Glutamatergic neuron (in vitro differentiated cells): ENCODE results near the gene ZNF124. TPM values are rescaled to one million over a fixed set of nuclear protein-coding genes. Genes with fewer than 3 reads are reported as not detected.
"Not testable (repeated sequence)": the region's sequence is repeated elsewhere in the genome, so short reads cannot be mapped to it uniquely, and the experiment has no call there.

Experiments used
- DNase-seq: peaks from one replicate; pipeline ENCODE4 v3.0.0; 2022
- H3K27ac Mint-ChIP-seq: one replicate; pipeline ENCODE4 v1.8.0; 2020; ENCODE audit warnings: mild to moderate bottlenecking, mixed read lengths, inconsistent platforms; ENCODE audit not compliant: unreplicated experiment
- H3K27me3 Mint-ChIP-seq: one replicate; pipeline ENCODE4 v1.8.0; 2020; ENCODE audit warnings: mild to moderate bottlenecking, moderate library complexity, mixed read lengths, inconsistent platforms; ENCODE audit not compliant: unreplicated experiment
- H3K36me3 Mint-ChIP-seq: one replicate; pipeline ENCODE4 v1.8.0; 2020; ENCODE audit warnings: mild to moderate bottlenecking, mixed read lengths, inconsistent platforms; ENCODE audit not compliant: unreplicated experiment
- H3K4me1 Mint-ChIP-seq: one replicate; pipeline ENCODE4 v1.8.0; 2020; ENCODE audit warnings: mild to moderate bottlenecking, low read depth, mixed read lengths, inconsistent platforms; ENCODE audit not compliant: unreplicated experiment
- H3K4me3 Mint-ChIP-seq: one replicate; pipeline ENCODE4 v1.8.0; 2020; ENCODE audit warnings: mild to moderate bottlenecking, mixed read lengths, inconsistent platforms; ENCODE audit not compliant: unreplicated experiment
- H3K9me3 Mint-ChIP-seq: one replicate; pipeline ENCODE4 v1.8.0; 2020; ENCODE audit warnings: mild to moderate bottlenecking, moderate library complexity, mixed read lengths, inconsistent platforms; ENCODE audit not compliant: unreplicated experiment
- total RNA-seq: library from RNA; stranded (reverse); fragmentation: NEBNext Ultra II Directional; extraction: Animal tissue kit (Norgen Biotek cat#: 25700); gene quantifications from one replicate; pipeline ENCODE4 v1.2.1, GENCODE V29; 2021; ENCODE audit not compliant: unreplicated experiment
- TF ChIP-seq, protein P1 (sequence below): fragments of 200-600 bp; sonication (generic); IDR thresholded peaks from one replicate; pipeline ENCODE4 v1.5.0; 2021; ENCODE audit not compliant: partially characterized antibody, unreplicated experiment

Gene ZNF124
- total RNA-seq, 1 donor from 2014 or later, result 137 TPM

DNA sequence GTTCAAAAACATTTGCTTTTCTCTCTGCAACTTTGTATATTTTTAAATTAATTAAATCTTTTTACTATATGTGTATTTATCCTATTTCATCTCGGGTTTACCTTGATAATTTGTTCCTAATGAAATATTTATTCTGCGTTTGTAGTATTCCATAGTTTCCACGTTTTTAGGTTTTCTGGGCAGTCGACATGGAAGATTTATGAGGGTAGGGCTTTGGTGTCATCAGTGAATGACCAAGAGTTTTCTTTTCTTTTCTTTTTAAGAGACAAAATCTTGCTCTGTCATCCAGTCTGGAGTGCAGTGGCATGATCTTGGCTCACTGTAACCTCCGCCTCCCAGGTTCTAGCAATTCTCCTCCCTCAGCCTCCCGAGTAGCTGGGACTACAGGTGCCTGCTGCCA is 50.4 kb downstream of the ZNF124 start:
- no peak overlapping the region for H3K27ac Mint-ChIP-seq
- H3K9me3 Mint-ChIP-seq, result peaks cover 9% of the 10 kb centered on the region
- TF ChIP-seq, protein P1, sequence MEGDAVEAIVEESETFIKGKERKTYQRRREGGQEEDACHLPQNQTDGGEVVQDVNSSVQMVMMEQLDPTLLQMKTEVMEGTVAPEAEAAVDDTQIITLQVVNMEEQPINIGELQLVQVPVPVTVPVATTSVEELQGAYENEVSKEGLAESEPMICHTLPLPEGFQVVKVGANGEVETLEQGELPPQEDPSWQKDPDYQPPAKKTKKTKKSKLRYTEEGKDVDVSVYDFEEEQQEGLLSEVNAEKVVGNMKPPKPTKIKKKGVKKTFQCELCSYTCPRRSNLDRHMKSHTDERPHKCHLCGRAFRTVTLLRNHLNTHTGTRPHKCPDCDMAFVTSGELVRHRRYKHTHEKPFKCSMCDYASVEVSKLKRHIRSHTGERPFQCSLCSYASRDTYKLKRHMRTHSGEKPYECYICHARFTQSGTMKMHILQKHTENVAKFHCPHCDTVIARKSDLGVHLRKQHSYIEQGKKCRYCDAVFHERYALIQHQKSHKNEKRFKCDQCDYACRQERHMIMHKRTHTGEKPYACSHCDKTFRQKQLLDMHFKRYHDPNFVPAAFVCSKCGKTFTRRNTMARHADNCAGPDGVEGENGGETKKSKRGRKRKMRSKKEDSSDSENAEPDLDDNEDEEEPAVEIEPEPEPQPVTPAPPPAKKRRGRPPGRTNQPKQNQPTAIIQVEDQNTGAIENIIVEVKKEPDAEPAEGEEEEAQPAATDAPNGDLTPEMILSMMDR, result no peak
- no peaks in the 10 kb centered on the region for H3K36me3 Mint-ChIP-seq
- H3K27me3 Mint-ChIP-seq, result peaks cover 7% of the 10 kb centered on the region
- DNase-seq, result no peak
- H3K4me3 Mint-ChIP-seq, result no peak overlapping the region
- no peaks in the 10 kb centered on the region for H3K4me1 Mint-ChIP-seq

DNA sequence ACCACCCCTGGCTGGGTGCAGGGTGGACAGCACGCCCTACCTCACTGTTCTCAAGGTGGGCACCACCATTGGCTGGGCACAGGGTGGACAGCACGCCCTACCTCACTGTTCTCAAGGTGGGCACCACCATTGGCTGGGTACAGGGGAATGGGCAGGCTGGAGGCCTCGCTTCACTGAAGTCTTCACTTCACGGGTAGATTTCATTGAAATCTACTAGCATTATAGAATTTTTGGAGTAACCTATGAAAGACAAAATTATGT is 51.5 kb downstream of the ZNF124 start:
- not testable (repeated sequence) for H3K27ac Mint-ChIP-seq, H3K4me1 Mint-ChIP-seq, DNase-seq, H3K36me3 Mint-ChIP-seq, H3K27me3 Mint-ChIP-seq, H3K4me3 Mint-ChIP-seq, H3K9me3 Mint-ChIP-seq

DNA sequence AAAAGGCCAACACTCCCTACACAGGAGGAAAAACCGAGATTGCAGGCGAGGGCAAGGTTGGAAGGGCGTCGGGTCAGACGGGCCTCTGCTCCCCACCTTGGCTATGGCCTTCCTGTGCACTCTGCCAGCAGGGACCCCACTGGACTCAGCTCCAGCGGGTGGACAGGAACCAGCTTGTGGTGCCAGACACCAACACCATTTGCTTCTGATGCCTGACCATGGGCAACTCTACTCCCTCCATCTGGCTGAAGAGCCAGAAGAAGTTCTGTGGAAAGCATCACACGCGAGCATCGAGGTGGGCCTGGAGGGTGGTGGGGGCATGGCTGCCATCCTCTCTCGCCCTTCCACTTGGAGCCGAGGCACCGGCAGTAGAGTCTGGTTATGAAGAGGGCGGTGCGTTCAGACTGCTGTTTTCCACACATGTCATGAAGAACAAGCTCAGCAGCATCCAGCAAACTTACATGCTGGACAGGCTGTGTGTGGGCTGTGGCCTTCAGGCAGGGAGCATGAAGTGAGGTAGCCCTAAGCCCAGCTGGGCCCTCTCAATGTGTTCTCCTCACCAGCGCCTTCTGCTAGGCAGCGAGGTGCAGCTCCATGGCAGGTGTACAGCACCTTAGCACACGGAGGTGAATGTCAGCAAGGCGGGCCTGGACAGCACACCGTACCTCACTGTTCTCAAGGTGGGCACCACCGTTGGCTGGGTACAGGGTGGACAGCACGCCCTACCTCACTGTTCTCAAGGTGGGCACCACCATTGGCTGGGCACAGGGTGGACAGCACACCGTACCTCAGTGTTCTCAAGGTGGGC is 52.0 kb downstream of the ZNF124 start:
- H3K9me3 Mint-ChIP-seq, result peaks cover 10% of the 10 kb centered on the region
- no peak overlapping the region for H3K27ac Mint-ChIP-seq
- TF ChIP-seq, protein P1, result no peak
- H3K36me3 Mint-ChIP-seq, result no peaks in the 10 kb centered on the region
- H3K4me1 Mint-ChIP-seq, result peaks cover 2% of the 10 kb centered on the region
- peaks cover 9% of the 10 kb centered on the region for H3K27me3 Mint-ChIP-seq
- no peak for DNase-seq
- H3K4me3 Mint-ChIP-seq, result no peak overlapping the region

DNA sequence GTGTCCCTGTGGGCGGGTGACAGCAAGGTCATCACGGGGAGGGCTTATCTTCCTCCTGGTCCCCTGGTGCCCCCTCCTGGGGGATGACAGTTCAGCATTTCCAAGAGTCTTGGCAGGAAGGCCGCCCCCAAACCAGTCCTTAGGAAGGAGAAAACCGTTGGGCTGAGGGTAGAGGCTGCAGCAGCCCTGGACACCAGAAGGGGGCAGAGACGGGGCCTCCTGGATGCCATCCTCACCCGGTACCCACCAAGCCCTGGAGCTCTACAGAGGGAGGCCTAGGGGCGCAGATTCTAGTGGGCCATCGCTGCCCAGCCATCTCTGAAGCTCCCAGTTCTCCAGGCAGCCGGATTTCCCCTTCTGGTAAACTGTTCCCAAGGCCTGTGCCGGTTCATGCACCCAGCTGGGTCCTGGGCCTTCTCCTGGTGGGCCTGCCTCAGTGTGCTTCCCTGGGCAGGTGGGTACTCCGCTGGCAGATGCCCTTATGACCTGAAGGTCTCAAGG is 52.8 kb downstream of the ZNF124 start:
- Mint-ChIP-seq H3K4me3 (no peak overlapping the region), H3K27ac (no peak overlapping the region), H3K36me3 (no peaks in the 10 kb centered on the region), H3K9me3 (peaks cover 10% of the 10 kb centered on the region), H3K27me3 (peaks cover 6% of the 10 kb centered on the region), H3K4me1 (peaks cover 2% of the 10 kb centered on the region)
- TF ChIP-seq, protein P1, result peak; percentile 10
- peak; percentile 67 for DNase-seq

DNA sequence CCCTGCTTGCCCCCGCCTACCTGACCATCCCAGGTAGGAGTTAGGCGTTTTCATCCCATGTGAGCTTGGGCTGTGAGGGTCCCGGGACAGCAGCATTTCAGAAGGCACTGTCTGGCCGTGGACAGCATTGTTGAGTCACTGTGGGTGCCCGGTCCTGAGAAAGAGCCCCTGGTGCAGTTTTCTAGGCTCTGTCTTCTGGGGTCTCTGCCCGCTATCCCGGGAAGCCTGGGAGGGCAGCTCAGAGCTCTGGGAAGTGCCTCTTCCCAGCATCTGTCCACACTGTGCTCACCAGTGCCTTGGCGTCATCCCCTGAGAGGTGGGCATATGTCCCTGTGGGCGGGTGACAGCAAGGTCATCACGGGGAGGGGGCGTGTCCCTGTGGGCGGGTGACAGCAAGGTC is 56.3 kb downstream of the ZNF124 start:
- peaks cover 4% of the 10 kb centered on the region for H3K36me3 Mint-ChIP-seq
- peaks cover 11% of the 10 kb centered on the region for H3K9me3 Mint-ChIP-seq
- peaks cover 5% of the 10 kb centered on the region for H3K4me1 Mint-ChIP-seq
- peaks cover 17% of the 10 kb centered on the region for H3K27me3 Mint-ChIP-seq
- H3K27ac Mint-ChIP-seq, result no peak overlapping the region
- TF ChIP-seq, protein P1, result no peak
- DNase-seq, result no peak
- no peak overlapping the region for H3K4me3 Mint-ChIP-seq
